PC-3 (cell line): Measurements from ENCODE around the gene IMPACT. TPM values are rescaled to one million over a fixed set of nuclear protein-coding genes. Genes with fewer than 3 reads are reported as not detected.

Experiments used
- ATAC-seq: fragments of 200-7000 bp; cut with Tn5 transposase; 2 replicates; pipeline ENCODE4 v1.9.1; 2020; ENCODE audit warnings: mild to moderate bottlenecking, moderate library complexity
- BruUV-seq: library from RNA; stranded (reverse); fragments of 400-500 nt; replicated peaks from 2 replicates; lab custom pipeline; 2021; lab: Mats Ljungman, UMichigan
- CTCF ChIA-PET: fragments of 300-600 bp; sonication (Branson Sonifier 250); formaldehyde crosslinking; loops from one replicate; lab custom pipeline; 2022; ENCODE audit warnings: antibody characterized with exemption; lab: Charles Lee
- POLR2A ChIA-PET: fragments of 300-600 bp; sonication (Branson Sonifier 250); formaldehyde crosslinking; loops from one replicate; lab custom pipeline; 2022; ENCODE audit warnings: antibody characterized with exemption; ENCODE audit not compliant: unreplicated experiment; lab: Charles Lee
- DNase-seq: peaks from one replicate; pipeline ENCODE4 v3.0.0-alpha.2; 2015
- H2AFZ ChIP-seq: fragments of 300-600 bp; sonication (generic); 2 replicates; pipeline ENCODE4 v1.6.0; 2016; ENCODE audit warnings: antibody characterized with exemption, low read length
- H3F3A ChIP-seq: fragments of 300-600 bp; sonication (generic); one replicate; pipeline ENCODE4 v1.6.0; 2017; ENCODE audit warnings: antibody characterized with exemption, low read length, control low read depth, mild to moderate bottlenecking; ENCODE audit not compliant: unreplicated experiment
- H3K27ac ChIP-seq: fragments of 300-600 bp; sonication (generic); 2 replicates; pipeline ENCODE4 v1.5.1; 2016; ENCODE audit warnings: mild to moderate bottlenecking, low read length
- H3K27me3 ChIP-seq: fragments of 300-600 bp; sonication (generic); 2 replicates; pipeline ENCODE4 v1.6.1; 2016; ENCODE audit warnings: low read length, mixed read lengths
- H3K36me3 ChIP-seq: fragments of 300-600 bp; sonication (generic); 2 replicates; pipeline ENCODE4 v1.6.1; 2016; ENCODE audit warnings: low read depth, mixed run types, low read length, mixed read lengths
- H3K4me1 ChIP-seq: fragments of 300-600 bp; sonication (generic); 2 replicates; pipeline ENCODE4 v1.5.1; 2016; ENCODE audit warnings: low read length; ENCODE audit not compliant: insufficient read depth
- H3K4me2 ChIP-seq: fragments of 300-600 bp; sonication (generic); 2 replicates; pipeline ENCODE4 v1.6.0; 2016; ENCODE audit warnings: low read length
- H3K4me3 ChIP-seq: fragments of 300-600 bp; sonication (generic); 2 replicates; pipeline ENCODE4 v1.5.1; 2016; ENCODE audit warnings: mild to moderate bottlenecking, low read length, mixed read lengths
- H3K79me2 ChIP-seq: fragments of 300-600 bp; sonication (generic); 2 replicates; pipeline ENCODE4 v1.6.1; 2017; ENCODE audit warnings: low read length, mixed read lengths
- H3K9ac ChIP-seq: fragments of 300-600 bp; sonication (generic); 2 replicates; pipeline ENCODE4 v1.6.0; 2016; ENCODE audit warnings: mild to moderate bottlenecking, low read length
- H3K9me2 ChIP-seq: fragments of 300-600 bp; sonication (generic); replicated peaks from 2 replicates; pipeline ENCODE4 v1.6.1; 2016; ENCODE audit warnings: mixed run types, low read length, mixed read lengths
- H3K9me3 ChIP-seq: fragments of 300-600 bp; sonication (generic); 2 replicates; pipeline ENCODE4 v1.6.1; 2016; ENCODE audit warnings: low read length, mixed read lengths
- H4K20me1 ChIP-seq: fragments of 300-600 bp; sonication (generic); 2 replicates; pipeline ENCODE4 v1.6.1; 2016; ENCODE audit warnings: low read length, mixed read lengths
- EZH2 ChIP-seq: fragments of 300-600 bp; sonication (generic); IDR thresholded peaks from one replicate; pipeline ENCODE4 v1.6.1; 2017; ENCODE audit warnings: antibody characterized with exemption, mild to moderate bottlenecking, low read length; ENCODE audit not compliant: unreplicated experiment
- EZH2phosphoT487 ChIP-seq: fragments of 300-600 bp; sonication (generic); IDR thresholded peaks from 2 replicates; pipeline ENCODE4 v1.6.1; 2018; ENCODE audit warnings: mild to moderate bottlenecking, antibody characterized with exemption, low read length, borderline replicate concordance
- intact Hi-C: fragments of 100-400 bp; cut with micrococcal nuclease; formaldehyde crosslinking; loops from 2 replicates; pipeline ENCODE4 v1.9.0; 2023
- total RNA-seq: library from RNA; depleted of rRNA; stranded (reverse); fragments of >200 nt; gene quantifications from 2 replicates; pipeline ENCODE4 v1.2.3, GENCODE V29; 2014
- TF ChIP-seq, protein P1 (sequence below): fragments of 300-600 bp; sonication (generic); conservative IDR thresholded peaks from 2 replicates; pipeline ENCODE4 v1.5.1; 2017; ENCODE audit warnings: antibody characterized with exemption, low read depth, mild to moderate bottlenecking, low read length

IMPACT gene
- total RNA-seq, 1 experiment from 2014 or later = 19.9 TPM

DNA sequence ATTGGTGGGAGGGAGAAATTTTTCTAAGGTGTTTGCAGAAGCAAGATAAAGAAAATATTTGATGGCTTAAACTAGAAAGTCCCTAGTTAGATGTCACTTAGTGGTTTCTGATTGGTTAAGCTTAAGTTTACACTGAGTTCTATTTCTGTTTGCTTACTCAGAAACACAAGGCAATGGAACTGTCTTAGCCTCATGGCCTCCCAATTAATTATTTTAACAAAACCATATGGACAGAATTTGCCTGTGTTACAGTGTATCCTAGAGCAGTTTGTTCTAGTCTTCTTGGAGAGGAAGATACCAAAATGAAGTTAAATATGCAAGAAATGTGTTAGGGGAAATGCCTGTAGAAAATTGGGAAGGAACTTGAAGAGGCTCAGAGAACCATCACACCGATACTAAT lies 4.6 kb upstream of the IMPACT start:
- H3K9me3 ChIP-seq = no peaks in the 10 kb centered on the region
- TF ChIP-seq, protein P1, sequence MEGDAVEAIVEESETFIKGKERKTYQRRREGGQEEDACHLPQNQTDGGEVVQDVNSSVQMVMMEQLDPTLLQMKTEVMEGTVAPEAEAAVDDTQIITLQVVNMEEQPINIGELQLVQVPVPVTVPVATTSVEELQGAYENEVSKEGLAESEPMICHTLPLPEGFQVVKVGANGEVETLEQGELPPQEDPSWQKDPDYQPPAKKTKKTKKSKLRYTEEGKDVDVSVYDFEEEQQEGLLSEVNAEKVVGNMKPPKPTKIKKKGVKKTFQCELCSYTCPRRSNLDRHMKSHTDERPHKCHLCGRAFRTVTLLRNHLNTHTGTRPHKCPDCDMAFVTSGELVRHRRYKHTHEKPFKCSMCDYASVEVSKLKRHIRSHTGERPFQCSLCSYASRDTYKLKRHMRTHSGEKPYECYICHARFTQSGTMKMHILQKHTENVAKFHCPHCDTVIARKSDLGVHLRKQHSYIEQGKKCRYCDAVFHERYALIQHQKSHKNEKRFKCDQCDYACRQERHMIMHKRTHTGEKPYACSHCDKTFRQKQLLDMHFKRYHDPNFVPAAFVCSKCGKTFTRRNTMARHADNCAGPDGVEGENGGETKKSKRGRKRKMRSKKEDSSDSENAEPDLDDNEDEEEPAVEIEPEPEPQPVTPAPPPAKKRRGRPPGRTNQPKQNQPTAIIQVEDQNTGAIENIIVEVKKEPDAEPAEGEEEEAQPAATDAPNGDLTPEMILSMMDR = no peak
- TF ChIP-seq EZH2phosphoT487 = no peak
- no peak for TF ChIP-seq EZH2
- no peaks in the 10 kb centered on the region for H3K36me3 ChIP-seq
- H4K20me1 ChIP-seq = no peaks in the 10 kb centered on the region
- CTCF ChIA-PET = no interaction called here
- H3K9ac ChIP-seq = no peak overlapping the region
- POLR2A ChIA-PET = interaction anchor here (0.6 to 1.0 kb wide), 2 partner anchors 71 to 283 kb away, joined by 3 to 4 read pairs; partner anchors contain the start of gene CABYR
- intact Hi-C loops = no loop called here
- H3K27ac ChIP-seq = no peak overlapping the region
- H2AFZ ChIP-seq = 0 out of 2 replicates have a peak overlapping the region, but pooled peaks have one; percentile 5
- no peak overlapping the region for H3K4me3 ChIP-seq
- H3K4me1 ChIP-seq = peaks cover 6% of the 10 kb centered on the region
- no peak overlapping the region for H3K4me2 ChIP-seq
- H3K9me2 ChIP-seq = 0 out of 2 replicates have a peak, but pooled peaks cover 4% of the 10 kb centered on the region
- peaks cover 3% of the 10 kb centered on the region for H3K79me2 ChIP-seq
- H3F3A ChIP-seq = no peaks in the 10 kb centered on the region
- ATAC-seq (no peak), DNase-seq (no peak)
- H3K27me3 ChIP-seq = no peaks in the 10 kb centered on the region
- no TSS peak for BruUV-seq

DNA sequence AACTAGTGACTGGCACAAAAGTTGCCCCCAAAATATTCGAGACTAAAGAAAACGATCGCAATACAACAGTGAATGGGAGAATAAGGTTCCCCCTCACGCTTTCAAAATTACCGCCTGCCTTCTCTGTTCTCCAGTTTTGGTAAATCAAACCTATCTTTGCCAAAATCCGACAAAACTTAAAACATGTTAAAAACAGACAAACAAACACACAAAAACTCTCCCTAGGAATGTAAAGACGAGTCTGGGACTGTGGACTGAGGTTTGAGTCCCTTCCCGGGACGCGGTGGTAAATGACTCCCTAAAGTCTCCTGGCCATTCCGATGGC lies 435 bp upstream of the IMPACT start:
- ChIA-PET POLR2A (no interaction called here), CTCF (no interaction called here)
- Histone ChIP-seq H3K4me2 (peak overlapping the region; percentile 100), H3K27me3 (no peaks in the 10 kb centered on the region), H3K79me2 (peaks cover 21% of the 10 kb centered on the region), H3K9me2 (0 out of 2 replicates have a peak, but pooled peaks cover 4% of the 10 kb centered on the region), H3K4me3 (peak overlapping the region; percentile 97), H3K9me3 (no peaks in the 10 kb centered on the region), H3F3A (no peaks in the 10 kb centered on the region), H3K36me3 (peaks cover 4% of the 10 kb centered on the region; the same call in 1 of the 2 replicates), H3K9ac (peak overlapping the region; percentile 99), H3K4me1 (peaks cover 25% of the 10 kb centered on the region), H4K20me1 (no peaks in the 10 kb centered on the region), H2AFZ (peak overlapping the region; percentile 100), H3K27ac (peak overlapping the region; percentile 69; the same call in 1 of the 2 replicates)
- intact Hi-C loops = loop anchor here (5.0 kb wide), 1 partner anchor 64 kb away; no protein-coding TSS in a partner anchor
- BruUV-seq = TSS peak; percentile 93
- TF ChIP-seq, protein P1 = no peak
- no peak for TF ChIP-seq EZH2
- TF ChIP-seq EZH2phosphoT487 = no peak
- no peak for DNase-seq
- no peak for ATAC-seq

DNA sequence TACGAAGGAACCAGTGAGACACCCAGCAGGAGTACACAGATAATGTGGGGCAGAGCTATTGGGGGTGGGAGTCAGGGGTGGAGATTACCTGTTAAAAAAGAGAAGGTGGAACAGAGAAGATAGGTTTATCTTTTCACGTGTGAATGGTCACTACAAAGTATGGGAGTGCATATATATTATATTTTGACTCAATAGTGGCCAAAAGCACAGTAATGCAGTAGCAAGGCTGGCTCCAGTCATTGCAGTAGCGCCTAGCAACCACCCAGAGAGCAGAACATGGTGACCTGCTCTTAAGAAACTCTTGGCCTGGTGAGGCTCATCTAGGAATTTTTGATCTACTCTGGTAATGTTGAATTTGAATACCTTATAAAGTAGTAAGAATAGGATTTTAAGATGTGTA lies 1.0 kb downstream of the IMPACT start:
- H3K4me1 ChIP-seq = peaks cover 25% of the 10 kb centered on the region
- BruUV-seq = no TSS peak
- H3K9ac ChIP-seq = peak overlapping the region; percentile 99
- no peaks in the 10 kb centered on the region for H3K27me3 ChIP-seq
- H3K36me3 ChIP-seq = peaks cover 6% of the 10 kb centered on the region; the same call in 1 of the 2 replicates
- intact Hi-C loops = loop anchor here (5.0 kb wide), 1 partner anchor 65 kb away; no protein-coding TSS in a partner anchor
- ATAC-seq (no peak; the same call in 1 of the 2 replicates), DNase-seq (peak; percentile 11)
- peaks cover 21% of the 10 kb centered on the region for H3K79me2 ChIP-seq
- H4K20me1 ChIP-seq = no peaks in the 10 kb centered on the region
- no peak overlapping the region for H3K27ac ChIP-seq
- H2AFZ ChIP-seq = peak overlapping the region; percentile 100; the same call in 1 of the 2 replicates
- H3F3A ChIP-seq = no peaks in the 10 kb centered on the region
- peak overlapping the region; percentile 97 for H3K4me3 ChIP-seq
- 0 out of 2 replicates have a peak, but pooled peaks cover 4% of the 10 kb centered on the region for H3K9me2 ChIP-seq
- H3K4me2 ChIP-seq = peak overlapping the region; percentile 100
- POLR2A ChIA-PET = no interaction called here
- CTCF ChIA-PET = interaction anchor here (0.5 to 0.6 kb wide), 2 partner anchors 60 to 68 kb away, joined by 3 to 4 read pairs; no protein-coding TSS in a partner anchor
- TF ChIP-seq EZH2 (no peak), EZH2phosphoT487 (no peak)
- TF ChIP-seq, protein P1 = no peak
- no peaks in the 10 kb centered on the region for H3K9me3 ChIP-seq
